Stimulated activated memory B cell treated with anti-CD40 and anti-IgM and Interleukin-4, amounts not matched to agents 10 μg/mL and 1 μg/mL and 100 μg/mL, for 72 hours (primary cell): ENCODE results near the gene HRCT1.
"Not testable (repeated sequence)": the region's sequence is repeated elsewhere in the genome, so short reads cannot be mapped to it uniquely, and the experiment has no call there.

ENCODE experiments used
- ATAC-seq: fragments of 150-1000 bp; cut with Tn5 transposase; 2 replicates; pipeline ENCODE4 v1.10.0; 2021
- H3K27ac Mint-ChIP-seq: one replicate; pipeline ENCODE4 v1.8.0; 2022; ENCODE audit warnings: mild to moderate bottlenecking, mixed read lengths
- H3K27me3 Mint-ChIP-seq: one replicate; pipeline ENCODE4 v1.8.0; 2022; ENCODE audit warnings: mixed read lengths
- H3K36me3 Mint-ChIP-seq: one replicate; pipeline ENCODE4 v1.8.0; 2022; ENCODE audit warnings: mixed read lengths
- H3K4me1 Mint-ChIP-seq: one replicate; pipeline ENCODE4 v1.8.0; 2022; ENCODE audit warnings: mixed read lengths
- H3K4me3 Mint-ChIP-seq: one replicate; pipeline ENCODE4 v1.8.0; 2022; ENCODE audit warnings: mild to moderate bottlenecking, moderate library complexity, mixed read lengths
- H3K9me3 Mint-ChIP-seq: one replicate; pipeline ENCODE4 v1.8.0; 2022; ENCODE audit warnings: mixed read lengths

The HRCT1 gene

DNA sequence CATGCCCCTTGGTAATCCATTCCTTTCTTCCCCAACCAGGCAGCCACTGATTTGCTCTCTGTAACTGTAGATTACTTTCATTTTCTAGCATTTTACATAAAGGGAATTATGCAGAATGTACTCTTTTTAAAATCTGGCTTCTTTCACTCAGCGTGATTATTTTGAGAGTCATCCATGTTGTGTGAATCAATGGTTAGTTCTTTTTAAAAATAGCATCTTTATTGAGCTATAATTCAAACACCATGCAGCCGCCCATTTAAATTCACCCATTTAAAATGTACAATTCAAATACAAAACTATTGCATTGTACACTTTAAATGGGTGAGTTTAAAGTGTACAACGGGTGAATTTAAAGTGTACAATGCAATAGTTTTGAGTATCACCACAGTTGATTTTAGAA is 33.5 kb upstream of the HRCT1 start:
- H3K36me3 Mint-ChIP-seq: peaks cover 4% of the 10 kb centered on the region
- no peak for ATAC-seq
- peaks cover 12% of the 10 kb centered on the region for H3K27me3 Mint-ChIP-seq
- peaks cover 11% of the 10 kb centered on the region for H3K9me3 Mint-ChIP-seq
- no peak overlapping the region for H3K27ac Mint-ChIP-seq
- H3K4me3 Mint-ChIP-seq: no peak overlapping the region
- no peaks in the 10 kb centered on the region for H3K4me1 Mint-ChIP-seq

DNA sequence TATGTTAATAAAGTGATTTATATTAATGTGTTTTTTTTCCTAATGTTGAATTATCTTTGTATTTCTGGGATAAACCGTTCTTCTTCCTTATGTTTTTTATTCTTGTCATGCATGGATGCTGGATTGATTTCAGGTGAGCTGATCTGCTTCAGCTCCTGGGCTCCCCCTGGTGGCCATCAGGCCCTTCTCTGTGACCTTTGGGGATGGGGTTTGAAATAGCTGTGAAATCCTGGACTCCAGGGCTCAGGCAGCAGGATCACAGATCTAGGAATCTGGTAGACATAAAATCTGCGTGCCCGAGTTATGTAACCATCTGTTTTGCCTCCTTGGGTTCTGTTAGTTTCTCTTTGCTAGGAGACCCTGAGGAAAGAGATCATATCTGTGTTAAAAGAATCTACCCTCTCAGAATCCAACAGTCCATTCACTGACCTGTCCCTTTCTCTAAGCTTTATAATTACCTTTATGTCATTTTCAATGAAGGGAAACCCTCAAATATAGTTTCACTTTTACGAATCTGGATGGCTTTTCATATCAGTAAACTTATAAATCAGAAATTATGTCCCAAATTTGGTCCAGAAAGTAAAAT is 23.6 kb upstream of the HRCT1 start:
- H3K27ac Mint-ChIP-seq: no peak overlapping the region
- no peak for ATAC-seq
- H3K27me3 Mint-ChIP-seq: peaks cover 15% of the 10 kb centered on the region
- peaks cover 6% of the 10 kb centered on the region for H3K9me3 Mint-ChIP-seq
- H3K36me3 Mint-ChIP-seq: peaks cover 6% of the 10 kb centered on the region
- H3K4me1 Mint-ChIP-seq: no peaks in the 10 kb centered on the region
- no peak overlapping the region for H3K4me3 Mint-ChIP-seq

- Mint-ChIP-seq H3K4me3 (no peak overlapping the region), H3K27me3 (peaks cover 9% of the 10 kb centered on the region), H3K27ac (no peak overlapping the region), H3K9me3 (no peaks in the 10 kb centered on the region), H3K36me3 (peaks cover under 1% of the 10 kb centered on the region), H3K4me1 (no peaks in the 10 kb centered on the region)
- no peak for ATAC-seq
These were observed 23.0 kb upstream of the HRCT1 start for GRCh38 chr9:35882996-35883395.

DNA sequence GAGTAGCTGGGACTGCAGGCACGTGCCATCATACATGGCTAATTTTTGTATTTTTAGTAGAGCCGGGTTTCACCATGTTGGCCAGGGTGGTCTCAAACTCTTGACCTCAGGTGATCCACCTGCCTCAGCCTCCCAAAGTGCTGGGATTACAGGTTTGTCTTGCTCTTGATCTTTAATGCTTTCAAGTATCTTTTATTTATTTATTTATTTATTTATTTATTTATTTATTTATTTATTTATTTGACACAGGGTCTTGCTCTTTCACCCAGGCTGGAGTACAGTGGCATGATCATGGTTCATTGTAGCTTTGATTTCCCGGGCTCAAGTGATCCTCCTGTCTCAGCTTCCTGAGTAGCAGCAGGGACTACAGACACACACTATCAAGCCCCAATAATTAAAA is 21.1 kb upstream of the HRCT1 start:
- not testable (repeated sequence) for H3K4me1 Mint-ChIP-seq, H3K36me3 Mint-ChIP-seq, ATAC-seq, H3K9me3 Mint-ChIP-seq, H3K27ac Mint-ChIP-seq, H3K27me3 Mint-ChIP-seq, H3K4me3 Mint-ChIP-seq

DNA sequence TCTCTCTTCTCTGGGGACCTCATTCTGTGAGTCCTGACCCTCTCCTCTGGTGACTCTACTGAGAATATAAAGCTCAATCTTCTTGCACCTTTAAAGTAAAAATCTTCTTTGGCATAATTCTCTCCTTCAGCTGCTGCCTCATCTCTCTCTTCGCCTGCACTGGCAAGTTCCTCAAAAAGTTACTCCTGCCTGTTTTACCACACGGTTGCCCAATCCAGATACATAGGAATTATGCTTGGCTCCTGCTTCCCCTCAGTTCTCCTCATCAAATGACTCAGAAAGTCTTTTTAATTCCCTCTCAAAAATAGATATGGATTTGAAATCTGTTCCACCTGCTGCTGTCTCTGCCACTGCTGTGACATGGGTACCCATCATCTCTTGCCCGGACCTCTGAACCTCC is 14.4 kb upstream of the HRCT1 start:
- ATAC-seq: no peak
- Mint-ChIP-seq H3K4me1 (no peaks in the 10 kb centered on the region), H3K9me3 (no peaks in the 10 kb centered on the region), H3K36me3 (no peaks in the 10 kb centered on the region), H3K27me3 (peaks cover 40% of the 10 kb centered on the region), H3K4me3 (no peak overlapping the region), H3K27ac (no peak overlapping the region)

DNA sequence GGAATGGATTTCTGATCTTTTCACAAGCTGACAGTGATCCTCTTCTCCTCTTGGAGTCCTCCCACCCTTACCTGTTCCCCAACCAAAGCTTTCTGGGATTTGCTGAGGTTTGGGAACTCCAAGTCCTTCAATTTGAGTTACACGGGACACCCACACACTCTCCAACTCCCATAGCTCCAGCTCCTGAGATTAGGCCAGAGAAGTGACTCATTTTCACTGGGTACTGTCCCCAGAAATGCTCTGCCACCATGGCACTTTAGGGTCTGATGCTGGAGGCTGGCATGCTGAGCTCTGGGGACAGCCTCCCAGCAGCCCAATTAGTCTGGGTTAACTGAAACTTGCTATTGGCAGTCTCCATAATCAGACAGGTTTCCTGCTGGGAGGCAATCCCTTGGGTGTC is 14.0 kb upstream of the HRCT1 start:
- no peaks in the 10 kb centered on the region for H3K36me3 Mint-ChIP-seq
- no peaks in the 10 kb centered on the region for H3K9me3 Mint-ChIP-seq
- no peak overlapping the region for H3K4me3 Mint-ChIP-seq
- H3K4me1 Mint-ChIP-seq: no peaks in the 10 kb centered on the region
- H3K27me3 Mint-ChIP-seq: peaks cover 40% of the 10 kb centered on the region
- ATAC-seq: no peak
- no peak overlapping the region for H3K27ac Mint-ChIP-seq

GRCh38 chr9:35896570-35896969 is 9.4 kb upstream of the HRCT1 start:
- ATAC-seq: no peak

DNA sequence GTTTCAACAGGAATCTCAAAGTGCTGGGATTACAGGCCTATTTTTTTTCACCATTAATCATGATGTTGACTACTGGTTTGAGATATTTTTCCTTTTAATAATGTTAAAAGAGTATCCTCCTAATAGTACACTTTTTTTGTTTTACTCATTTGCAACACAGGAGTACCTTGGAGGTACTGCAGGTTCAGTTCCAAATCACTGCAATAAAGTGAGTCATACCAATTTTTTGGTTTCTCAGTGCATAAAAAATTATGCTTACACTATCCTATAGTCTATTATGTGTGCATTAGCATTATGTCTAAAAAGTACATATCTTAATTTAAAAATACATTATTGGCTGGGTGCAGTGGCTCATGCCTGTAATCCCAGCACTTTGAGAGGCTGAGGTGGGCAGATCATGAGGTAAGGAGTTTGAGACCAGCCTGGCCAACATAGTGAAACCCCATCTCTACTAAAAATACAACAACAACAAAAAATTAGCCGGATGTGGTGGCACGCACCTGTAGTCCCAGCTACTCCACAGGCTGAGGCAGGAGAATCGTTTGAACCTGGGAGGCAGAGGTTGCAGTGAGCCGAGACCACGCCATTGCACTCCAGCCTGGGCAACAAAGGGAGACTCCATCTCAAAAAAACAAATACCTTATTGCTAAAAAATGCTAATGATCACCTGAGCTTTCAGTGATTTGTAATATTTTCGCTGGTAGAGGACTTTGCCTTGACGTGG is 8.5 kb upstream of the HRCT1 start:
- not testable (repeated sequence) for H3K4me1 Mint-ChIP-seq

More at GRCh38 chr9:35896570-35896969, 9.4 kb upstream of the HRCT1 start:
- Mint-ChIP-seq H3K36me3 (no peaks in the 10 kb centered on the region), H3K4me3 (no peak overlapping the region), H3K9me3 (no peaks in the 10 kb centered on the region), H3K4me1 (no peaks in the 10 kb centered on the region), H3K27ac (no peak overlapping the region), H3K27me3 (peaks cover 39% of the 10 kb centered on the region)

DNA sequence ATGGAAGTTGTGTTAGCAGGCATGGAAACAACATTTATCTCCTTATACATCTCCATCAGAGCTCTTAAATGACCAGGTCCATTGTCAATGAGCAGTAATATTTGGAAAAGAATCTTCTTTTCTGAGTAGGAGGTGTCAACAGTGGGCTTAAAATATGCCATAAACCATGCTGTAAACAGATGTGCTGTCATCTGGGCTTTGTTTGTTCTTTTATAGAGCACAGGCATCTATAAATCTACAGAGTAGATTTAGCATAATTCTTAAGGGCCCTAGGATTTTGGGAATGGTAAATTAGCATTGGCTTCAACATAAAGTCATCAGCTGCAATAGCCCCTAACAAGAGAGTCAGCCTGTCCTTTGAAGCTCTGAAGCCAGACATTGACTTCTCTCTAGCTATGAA is 7.7 kb upstream of the HRCT1 start:
- H3K36me3 Mint-ChIP-seq: no peaks in the 10 kb centered on the region
- H3K4me1 Mint-ChIP-seq: no peaks in the 10 kb centered on the region
- peaks cover 32% of the 10 kb centered on the region for H3K27me3 Mint-ChIP-seq
- no peak overlapping the region for H3K4me3 Mint-ChIP-seq
- ATAC-seq: no peak
- H3K9me3 Mint-ChIP-seq: no peaks in the 10 kb centered on the region
- H3K27ac Mint-ChIP-seq: no peak overlapping the region

More for the DNA sequence above, 8.5 kb upstream of the HRCT1 start:
- H3K4me3 Mint-ChIP-seq, H3K27ac Mint-ChIP-seq, ATAC-seq, H3K9me3 Mint-ChIP-seq, H3K36me3 Mint-ChIP-seq: not testable (repeated sequence)
- H3K27me3 Mint-ChIP-seq: peaks cover 32% of the 10 kb centered on the region

DNA sequence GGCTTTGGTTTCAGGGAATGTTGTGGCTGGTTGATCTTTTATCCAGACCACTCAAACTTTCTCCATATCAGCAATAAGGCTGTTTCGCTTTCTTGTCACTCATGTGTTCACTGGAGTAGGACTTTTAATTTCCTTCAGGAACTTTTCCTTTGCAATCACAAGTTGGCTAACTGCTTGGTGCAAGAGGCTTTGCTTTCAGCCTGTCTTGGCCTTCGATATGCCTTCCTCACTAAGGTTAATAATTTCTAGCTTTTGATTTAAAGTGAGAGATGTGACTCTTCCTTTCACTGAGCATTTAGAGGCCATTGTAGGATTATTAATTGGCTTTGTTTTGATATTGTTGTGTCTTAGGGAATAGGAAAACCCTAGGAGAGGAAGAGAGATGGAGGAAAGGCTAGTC is 7.0 kb upstream of the HRCT1 start:
- no peaks in the 10 kb centered on the region for H3K9me3 Mint-ChIP-seq
- no peak overlapping the region for H3K27ac Mint-ChIP-seq
- peaks cover 32% of the 10 kb centered on the region for H3K27me3 Mint-ChIP-seq
- no peak for ATAC-seq
- no peak overlapping the region for H3K4me3 Mint-ChIP-seq
- no peaks in the 10 kb centered on the region for H3K4me1 Mint-ChIP-seq
- no peaks in the 10 kb centered on the region for H3K36me3 Mint-ChIP-seq

GRCh38 chr9:35903049-35903448 is 3.0 kb upstream of the HRCT1 start:
- H3K36me3 Mint-ChIP-seq: no peaks in the 10 kb centered on the region
- H3K4me3 Mint-ChIP-seq: no peak overlapping the region
- peaks cover 2% of the 10 kb centered on the region for H3K4me1 Mint-ChIP-seq
- peaks cover 38% of the 10 kb centered on the region for H3K27me3 Mint-ChIP-seq
- H3K9me3 Mint-ChIP-seq: no peaks in the 10 kb centered on the region
- no peak overlapping the region for H3K27ac Mint-ChIP-seq
- ATAC-seq: no peak

DNA sequence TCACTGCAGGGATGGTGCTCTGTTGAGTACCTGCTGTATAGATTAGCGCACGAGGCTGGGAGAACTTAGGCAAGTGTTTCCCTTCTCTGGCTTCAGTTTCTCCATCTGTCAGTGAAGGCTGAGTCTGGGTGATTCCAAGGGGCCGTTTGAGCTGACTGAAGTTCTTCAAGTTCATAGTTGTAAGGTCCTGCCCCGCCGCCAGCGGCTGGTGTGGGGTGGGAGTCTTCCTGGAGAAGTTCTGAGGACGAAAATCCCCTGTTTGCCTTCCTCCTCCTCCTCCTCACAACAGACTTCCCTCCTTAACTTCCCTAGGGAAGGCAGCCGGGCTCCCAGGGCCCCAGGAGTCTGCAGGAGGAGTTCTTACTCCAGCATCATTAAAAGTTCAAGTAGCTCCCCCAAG is 1.7 kb upstream of the HRCT1 start:
- Mint-ChIP-seq H3K27me3 (peaks cover 46% of the 10 kb centered on the region), H3K4me1 (peaks cover 6% of the 10 kb centered on the region), H3K4me3 (no peak overlapping the region), H3K9me3 (no peaks in the 10 kb centered on the region), H3K27ac (no peak overlapping the region), H3K36me3 (no peaks in the 10 kb centered on the region)
- no peak for ATAC-seq

DNA sequence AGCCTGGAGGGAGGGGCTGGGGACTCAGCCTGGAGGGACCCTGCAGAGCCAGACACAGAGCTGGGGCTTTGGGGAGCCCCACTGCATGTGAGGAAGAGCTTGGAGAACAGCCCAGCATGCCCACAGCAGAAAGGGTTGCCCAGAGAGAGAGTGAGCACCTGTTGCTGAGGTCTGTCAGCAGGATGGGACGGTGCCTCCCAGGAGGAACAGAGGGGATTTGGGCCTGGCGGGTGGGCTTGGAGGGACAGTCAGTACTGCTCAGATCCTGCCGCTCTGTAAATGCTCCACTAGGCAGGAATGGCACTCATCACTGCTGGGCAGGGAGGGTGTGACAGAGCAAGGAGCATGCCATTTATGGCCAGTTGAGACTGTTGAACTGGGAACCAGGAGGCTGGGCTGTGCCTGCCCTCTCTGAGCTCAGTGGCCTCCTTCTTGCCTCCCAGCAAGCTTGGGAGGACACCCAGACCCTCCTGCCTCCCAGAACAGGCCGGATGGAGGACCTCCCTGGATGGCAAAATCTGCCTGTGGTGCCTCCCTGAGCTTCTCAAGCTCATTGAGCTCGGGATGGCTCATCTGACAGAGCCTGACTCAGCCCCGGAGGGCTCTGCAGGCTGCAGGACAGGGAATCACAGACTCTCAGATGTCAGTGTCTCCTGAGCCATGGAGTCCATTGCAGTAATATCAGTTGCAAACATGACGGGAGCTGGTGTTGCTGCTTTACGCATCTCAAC is 786 bp upstream of the HRCT1 start:
- H3K4me1 Mint-ChIP-seq: peaks cover 6% of the 10 kb centered on the region
- ATAC-seq: peak; percentile 13
- no peak overlapping the region for H3K27ac Mint-ChIP-seq
- no peaks in the 10 kb centered on the region for H3K9me3 Mint-ChIP-seq
- H3K4me3 Mint-ChIP-seq: no peak overlapping the region
- H3K27me3 Mint-ChIP-seq: peaks cover 47% of the 10 kb centered on the region
- no peaks in the 10 kb centered on the region for H3K36me3 Mint-ChIP-seq

GRCh38 chr9:35906923-35907699 is 1.1 kb downstream of the HRCT1 start:
- no peak overlapping the region for H3K4me3 Mint-ChIP-seq
- no peak overlapping the region for H3K27ac Mint-ChIP-seq
- H3K4me1 Mint-ChIP-seq: peaks cover 11% of the 10 kb centered on the region
- no peaks in the 10 kb centered on the region for H3K9me3 Mint-ChIP-seq
- no peak for ATAC-seq
- H3K27me3 Mint-ChIP-seq: peaks cover 43% of the 10 kb centered on the region
- H3K36me3 Mint-ChIP-seq: no peaks in the 10 kb centered on the region

GRCh38 chr9:35907711-35908503 is 1.9 kb downstream of the HRCT1 start:
- Mint-ChIP-seq H3K27ac (no peak overlapping the region), H3K27me3 (peaks cover 43% of the 10 kb centered on the region), H3K4me1 (peaks cover 11% of the 10 kb centered on the region), H3K4me3 (no peak overlapping the region), H3K36me3 (no peaks in the 10 kb centered on the region), H3K9me3 (no peaks in the 10 kb centered on the region)
- ATAC-seq: no peak
